ENCODE results near the gene JARID2. TPM values are rescaled to one million over a fixed set of nuclear protein-coding genes. Genes with fewer than 3 reads are reported as not detected.

The JARID2 gene
- total and polyA plus RNA-seq, 2 of the 8 experiments (the other 6 are each of a cell fraction or from before 2014, with no cell fraction given) = 60.1 to 239 TPM

DNA sequence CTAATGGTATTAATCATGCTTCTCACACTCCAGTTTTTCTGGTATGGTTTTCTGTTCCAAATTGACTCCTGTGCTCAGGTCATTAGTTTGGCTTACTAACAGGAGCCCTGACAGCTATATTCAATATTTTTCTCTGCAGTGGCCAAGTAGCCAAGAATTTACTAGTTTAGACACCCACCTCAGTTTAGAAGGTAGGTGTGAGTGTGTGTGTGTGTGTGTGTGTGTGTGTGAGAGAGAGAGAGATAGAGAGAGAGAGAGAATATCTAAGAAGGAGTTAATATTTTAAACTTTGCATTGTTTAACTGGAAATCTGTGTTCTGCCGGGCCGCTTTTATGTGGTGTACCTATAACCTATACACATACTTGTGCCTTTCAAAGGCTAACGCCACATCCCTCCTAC lies 18.5 kb downstream of the JARID2 start (continued):
- TF ChIP-seq, protein P1, sequence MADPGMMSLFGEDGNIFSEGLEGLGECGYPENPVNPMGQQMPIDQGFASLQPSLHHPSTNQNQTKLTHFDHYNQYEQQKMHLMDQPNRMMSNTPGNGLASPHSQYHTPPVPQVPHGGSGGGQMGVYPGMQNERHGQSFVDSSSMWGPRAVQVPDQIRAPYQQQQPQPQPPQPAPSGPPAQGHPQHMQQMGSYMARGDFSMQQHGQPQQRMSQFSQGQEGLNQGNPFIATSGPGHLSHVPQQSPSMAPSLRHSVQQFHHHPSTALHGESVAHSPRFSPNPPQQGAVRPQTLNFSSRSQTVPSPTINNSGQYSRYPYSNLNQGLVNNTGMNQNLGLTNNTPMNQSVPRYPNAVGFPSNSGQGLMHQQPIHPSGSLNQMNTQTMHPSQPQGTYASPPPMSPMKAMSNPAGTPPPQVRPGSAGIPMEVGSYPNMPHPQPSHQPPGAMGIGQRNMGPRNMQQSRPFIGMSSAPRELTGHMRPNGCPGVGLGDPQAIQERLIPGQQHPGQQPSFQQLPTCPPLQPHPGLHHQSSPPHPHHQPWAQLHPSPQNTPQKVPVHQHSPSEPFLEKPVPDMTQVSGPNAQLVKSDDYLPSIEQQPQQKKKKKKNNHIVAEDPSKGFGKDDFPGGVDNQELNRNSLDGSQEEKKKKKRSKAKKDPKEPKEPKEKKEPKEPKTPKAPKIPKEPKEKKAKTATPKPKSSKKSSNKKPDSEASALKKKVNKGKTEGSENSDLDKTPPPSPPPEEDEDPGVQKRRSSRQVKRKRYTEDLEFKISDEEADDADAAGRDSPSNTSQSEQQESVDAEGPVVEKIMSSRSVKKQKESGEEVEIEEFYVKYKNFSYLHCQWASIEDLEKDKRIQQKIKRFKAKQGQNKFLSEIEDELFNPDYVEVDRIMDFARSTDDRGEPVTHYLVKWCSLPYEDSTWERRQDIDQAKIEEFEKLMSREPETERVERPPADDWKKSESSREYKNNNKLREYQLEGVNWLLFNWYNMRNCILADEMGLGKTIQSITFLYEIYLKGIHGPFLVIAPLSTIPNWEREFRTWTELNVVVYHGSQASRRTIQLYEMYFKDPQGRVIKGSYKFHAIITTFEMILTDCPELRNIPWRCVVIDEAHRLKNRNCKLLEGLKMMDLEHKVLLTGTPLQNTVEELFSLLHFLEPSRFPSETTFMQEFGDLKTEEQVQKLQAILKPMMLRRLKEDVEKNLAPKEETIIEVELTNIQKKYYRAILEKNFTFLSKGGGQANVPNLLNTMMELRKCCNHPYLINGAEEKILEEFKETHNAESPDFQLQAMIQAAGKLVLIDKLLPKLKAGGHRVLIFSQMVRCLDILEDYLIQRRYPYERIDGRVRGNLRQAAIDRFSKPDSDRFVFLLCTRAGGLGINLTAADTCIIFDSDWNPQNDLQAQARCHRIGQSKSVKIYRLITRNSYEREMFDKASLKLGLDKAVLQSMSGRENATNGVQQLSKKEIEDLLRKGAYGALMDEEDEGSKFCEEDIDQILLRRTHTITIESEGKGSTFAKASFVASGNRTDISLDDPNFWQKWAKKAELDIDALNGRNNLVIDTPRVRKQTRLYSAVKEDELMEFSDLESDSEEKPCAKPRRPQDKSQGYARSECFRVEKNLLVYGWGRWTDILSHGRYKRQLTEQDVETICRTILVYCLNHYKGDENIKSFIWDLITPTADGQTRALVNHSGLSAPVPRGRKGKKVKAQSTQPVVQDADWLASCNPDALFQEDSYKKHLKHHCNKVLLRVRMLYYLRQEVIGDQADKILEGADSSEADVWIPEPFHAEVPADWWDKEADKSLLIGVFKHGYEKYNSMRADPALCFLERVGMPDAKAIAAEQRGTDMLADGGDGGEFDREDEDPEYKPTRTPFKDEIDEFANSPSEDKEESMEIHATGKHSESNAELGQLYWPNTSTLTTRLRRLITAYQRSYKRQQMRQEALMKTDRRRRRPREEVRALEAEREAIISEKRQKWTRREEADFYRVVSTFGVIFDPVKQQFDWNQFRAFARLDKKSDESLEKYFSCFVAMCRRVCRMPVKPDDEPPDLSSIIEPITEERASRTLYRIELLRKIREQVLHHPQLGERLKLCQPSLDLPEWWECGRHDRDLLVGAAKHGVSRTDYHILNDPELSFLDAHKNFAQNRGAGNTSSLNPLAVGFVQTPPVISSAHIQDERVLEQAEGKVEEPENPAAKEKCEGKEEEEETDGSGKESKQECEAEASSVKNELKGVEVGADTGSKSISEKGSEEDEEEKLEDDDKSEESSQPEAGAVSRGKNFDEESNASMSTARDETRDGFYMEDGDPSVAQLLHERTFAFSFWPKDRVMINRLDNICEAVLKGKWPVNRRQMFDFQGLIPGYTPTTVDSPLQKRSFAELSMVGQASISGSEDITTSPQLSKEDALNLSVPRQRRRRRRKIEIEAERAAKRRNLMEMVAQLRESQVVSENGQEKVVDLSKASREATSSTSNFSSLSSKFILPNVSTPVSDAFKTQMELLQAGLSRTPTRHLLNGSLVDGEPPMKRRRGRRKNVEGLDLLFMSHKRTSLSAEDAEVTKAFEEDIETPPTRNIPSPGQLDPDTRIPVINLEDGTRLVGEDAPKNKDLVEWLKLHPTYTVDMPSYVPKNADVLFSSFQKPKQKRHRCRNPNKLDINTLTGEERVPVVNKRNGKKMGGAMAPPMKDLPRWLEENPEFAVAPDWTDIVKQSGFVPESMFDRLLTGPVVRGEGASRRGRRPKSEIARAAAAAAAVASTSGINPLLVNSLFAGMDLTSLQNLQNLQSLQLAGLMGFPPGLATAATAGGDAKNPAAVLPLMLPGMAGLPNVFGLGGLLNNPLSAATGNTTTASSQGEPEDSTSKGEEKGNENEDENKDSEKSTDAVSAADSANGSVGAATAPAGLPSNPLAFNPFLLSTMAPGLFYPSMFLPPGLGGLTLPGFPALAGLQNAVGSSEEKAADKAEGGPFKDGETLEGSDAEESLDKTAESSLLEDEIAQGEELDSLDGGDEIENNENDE (IDR thresholded peaks at IDR 0.05; ENCODE audit: insufficient replicate concordance, low read length) = no peak
- TF ChIP-seq CEBPB (IDR thresholded peaks at IDR 0.05; ENCODE audit: low read depth, low read length) (no peak), RAD21 (IDR thresholded peaks at IDR 0.05 in 1 of 2, conservative IDR thresholded peaks at IDR 0.05 in 1 of 2; ENCODE audit: low read depth in 2 of 2, low read length in 2 of 2) (no peak)
